RWPE2 (cell line): Measurements from ENCODE around the gene URGCP.

Experiments
- ATAC-seq: fragments of 200-7000 bp; cut with Tn5 transposase; 3 replicates; pipeline ENCODE4 v1.9.1; 2021; ENCODE audit warnings: low read depth
- DNase-seq: peaks from one replicate; pipeline ENCODE4 v3.0.0-alpha.2; 2020; ENCODE audit warnings: low spot score
- H3K27ac ChIP-seq: fragments of 450-650 bp; 2 replicates; pipeline ENCODE4 v1.5.1; 2017; ENCODE audit warnings: mild to moderate bottlenecking; ENCODE audit not compliant: poor library complexity, severe bottlenecking
- H3K27me3 ChIP-seq: fragments of 250-450 bp; sonication (Bioruptor Pico); 2 replicates; pipeline ENCODE4 v1.5.1; 2021; ENCODE audit warnings: mild to moderate bottlenecking, moderate library complexity; ENCODE audit not compliant: insufficient read depth, poor library complexity, severe bottlenecking
- H3K36me3 ChIP-seq: fragments of 250-450 bp; sonication (Bioruptor Pico); 2 replicates; pipeline ENCODE4 v1.5.1; 2020; ENCODE audit warnings: low read depth, mild to moderate bottlenecking, moderate library complexity
- H3K4me1 ChIP-seq: fragments of 250-450 bp; sonication (Bioruptor Pico); 2 replicates; pipeline ENCODE4 v1.5.1; 2021; ENCODE audit warnings: mild to moderate bottlenecking, moderate library complexity; ENCODE audit not compliant: insufficient read depth, poor library complexity, severe bottlenecking
- H3K4me3 ChIP-seq: fragments of 250-450 bp; sonication (Bioruptor Pico); 2 replicates; pipeline ENCODE4 v1.5.1; 2021; ENCODE audit warnings: mild to moderate bottlenecking, moderate library complexity; ENCODE audit not compliant: severe bottlenecking
- H3K9me3 ChIP-seq: fragments of 250-450 bp; sonication (Bioruptor Pico); 2 replicates; pipeline ENCODE4 v1.5.1; 2021; ENCODE audit warnings: mild to moderate bottlenecking, moderate library complexity; ENCODE audit not compliant: severe bottlenecking
- CTCF ChIP-seq: fragments of 450-650 bp; IDR thresholded peaks from one replicate; pipeline ENCODE4 v1.5.1; 2017; ENCODE audit warnings: mild to moderate bottlenecking, moderate library complexity; ENCODE audit not compliant: poor library complexity, severe bottlenecking

URGCP gene

GRCh38 chr7:43849047-43849446 lies 57.3 kb downstream of the URGCP start:
- no peaks in the 10 kb centered on the region for H3K4me1 ChIP-seq
- H3K4me3 ChIP-seq: no peak overlapping the region
- no peak for TF ChIP-seq CTCF
- DNase-seq (no peak), ATAC-seq (no peak)
- H3K27ac ChIP-seq: no peak overlapping the region
- H3K27me3 ChIP-seq: no peaks in the 10 kb centered on the region
- no peaks in the 10 kb centered on the region for H3K9me3 ChIP-seq
- H3K36me3 ChIP-seq: no peaks in the 10 kb centered on the region

GRCh38 chr7:43847496-43847895 lies 58.9 kb downstream of the URGCP start:
- Histone ChIP-seq H3K27ac (no peak overlapping the region), H3K27me3 (no peaks in the 10 kb centered on the region), H3K36me3 (no peaks in the 10 kb centered on the region), H3K4me3 (no peak overlapping the region), H3K9me3 (no peaks in the 10 kb centered on the region), H3K4me1 (no peaks in the 10 kb centered on the region)
- ATAC-seq: no peak
- no peak for DNase-seq
- no peak for TF ChIP-seq CTCF

DNA sequence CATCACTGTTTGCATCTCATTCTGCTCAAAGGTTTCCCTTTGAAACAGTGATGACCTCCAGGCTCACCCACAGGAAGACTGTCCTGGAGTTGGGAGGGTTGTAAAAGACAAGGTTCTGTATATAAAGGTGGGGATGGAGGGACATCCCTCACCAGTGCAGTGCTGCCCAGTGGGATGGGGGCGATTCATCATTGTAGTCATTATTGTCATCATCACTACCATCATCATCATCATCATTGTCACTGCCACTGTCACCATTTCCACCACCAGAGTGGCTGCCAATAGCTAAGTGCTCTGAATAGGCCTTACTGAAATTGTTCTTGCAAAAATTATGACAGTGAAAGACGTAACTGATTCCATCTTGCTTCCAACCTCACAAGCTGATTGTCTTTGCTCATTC lies 61.7 kb downstream of the URGCP start:
- no peak for TF ChIP-seq CTCF
- Histone ChIP-seq H3K27me3 (no peaks in the 10 kb centered on the region), H3K4me1 (no peaks in the 10 kb centered on the region), H3K9me3 (no peaks in the 10 kb centered on the region), H3K4me3 (no peak overlapping the region), H3K27ac (no peak overlapping the region), H3K36me3 (no peaks in the 10 kb centered on the region)
- DNase-seq (no peak), ATAC-seq (no peak)

GRCh38 chr7:43844257-43844656 lies 62.1 kb downstream of the URGCP start:
- no peak overlapping the region for H3K27ac ChIP-seq
- ATAC-seq: no peak
- no peak for TF ChIP-seq CTCF

GRCh38 chr7:43843296-43843695 lies 63.1 kb downstream of the URGCP start:
- TF ChIP-seq CTCF: no peak
- Histone ChIP-seq H3K4me1 (no peaks in the 10 kb centered on the region), H3K27ac (no peak overlapping the region), H3K4me3 (no peak overlapping the region), H3K27me3 (no peaks in the 10 kb centered on the region), H3K36me3 (no peaks in the 10 kb centered on the region), H3K9me3 (no peaks in the 10 kb centered on the region)
- DNase-seq (no peak), ATAC-seq (no peak)

More at GRCh38 chr7:43844257-43844656, 62.1 kb downstream of the URGCP start:
- no peaks in the 10 kb centered on the region for H3K36me3 ChIP-seq
- H3K9me3 ChIP-seq: no peaks in the 10 kb centered on the region
- no peaks in the 10 kb centered on the region for H3K27me3 ChIP-seq
- no peak for DNase-seq
- H3K4me3 ChIP-seq: no peak overlapping the region
- no peaks in the 10 kb centered on the region for H3K4me1 ChIP-seq
